IMR-90 (cell line): ENCODE results near the gene FIS1. TPM values are rescaled to one million over a fixed set of nuclear protein-coding genes. Genes with fewer than 3 reads are reported as not detected.

ENCODE experiments used
- ATAC-seq: fragments of 200-7000 bp; cut with Tn5 transposase; 2 replicates; pipeline ENCODE4 v1.9.1; 2020; ENCODE audit warnings: low read depth, mild to moderate bottlenecking, moderate library complexity
- BruUV-seq: library from RNA; stranded (reverse); fragments of 400-500 nt; replicated peaks from 2 replicates; lab custom pipeline; 2021; lab: Mats Ljungman, UMichigan
- CTCF ChIA-PET: fragments of 300-600 bp; formaldehyde crosslinking; extraction: SDS; loops from one replicate; lab custom pipeline; 2021; ENCODE audit warnings: antibody characterized with exemption; lab: Yijun Ruan, JAX
- POLR2A ChIA-PET: fragments of 300-600 bp; sonication (Branson Sonifier 250); formaldehyde crosslinking; loops from one replicate; lab custom pipeline; 2022; ENCODE audit warnings: antibody characterized with exemption; ENCODE audit not compliant: unreplicated experiment; lab: Charles Lee
- DNase-seq: peaks from one replicate; pipeline ENCODE4 v3.0.0; 2013
- H2AFZ ChIP-seq: replicated peaks from 2 replicates; pipeline ENCODE3; 2013; ENCODE audit warnings: low read length, mild to moderate bottlenecking; ENCODE audit not compliant: poor library complexity
- H2AK5ac ChIP-seq: 2 replicates; pipeline ENCODE4 v1.6.1; 2013; ENCODE audit warnings: low read depth, low read length, inconsistent platforms
- H2AK9ac ChIP-seq: replicated peaks from 2 replicates; pipeline ENCODE3; 2013; ENCODE audit warnings: mild to moderate bottlenecking, low read depth, low read length, moderate library complexity; ENCODE audit not compliant: poor library complexity
- H2BK120ac ChIP-seq: 2 replicates; pipeline ENCODE4 v1.6.1; 2013; ENCODE audit warnings: low read depth, low read length, inconsistent platforms
- H2BK15ac ChIP-seq: 3 replicates; pipeline ENCODE4 v1.6.1; 2013; ENCODE audit warnings: low read depth, low read length, inconsistent platforms
- H2BK20ac ChIP-seq: 2 replicates; pipeline ENCODE4 v1.6.1; 2013; ENCODE audit warnings: low read depth, mild to moderate bottlenecking, inconsistent platforms, low read length, moderate library complexity
- H2BK5ac ChIP-seq: 2 replicates; pipeline ENCODE4 v1.6.1; 2013; ENCODE audit warnings: mild to moderate bottlenecking, low read depth, low read length, inconsistent platforms; ENCODE audit not compliant: poor library complexity, severe bottlenecking
- H3K14ac ChIP-seq: replicated peaks from 2 replicates; pipeline ENCODE4 v1.6.1; 2013; ENCODE audit warnings: low read depth, low read length, inconsistent platforms
- H3K18ac ChIP-seq: 2 replicates; pipeline ENCODE4 v1.6.1; 2013; ENCODE audit warnings: low read depth, low read length, control low read depth
- H3K23ac ChIP-seq: 2 replicates; pipeline ENCODE4 v1.6.1; 2013; ENCODE audit warnings: low read depth, low read length, inconsistent platforms
- H3K27ac ChIP-seq: 2 replicates; pipeline ENCODE4 v1.5.1; 2013; ENCODE audit warnings: mild to moderate bottlenecking, control low read depth, low read length; ENCODE audit not compliant: insufficient read depth
- H3K27me3 ChIP-seq: 2 replicates; pipeline ENCODE4 v1.6.1; 2013; ENCODE audit warnings: low read length; ENCODE audit not compliant: control insufficient read depth, insufficient read depth
- H3K36me3 ChIP-seq: 2 replicates; pipeline ENCODE4 v1.6.1; 2013; ENCODE audit warnings: low read length, mixed read lengths; ENCODE audit not compliant: control insufficient read depth, insufficient read depth
- H3K4ac ChIP-seq: 2 replicates; pipeline ENCODE4 v1.6.1; 2013; ENCODE audit warnings: low read depth, low read length, inconsistent platforms
- H3K4me1 ChIP-seq: 2 replicates; pipeline ENCODE4 v1.6.1; 2013; ENCODE audit warnings: low read length, mixed read lengths; ENCODE audit not compliant: control insufficient read depth, insufficient read depth
- H3K4me2 ChIP-seq: 2 replicates; pipeline ENCODE4 v1.6.1; 2013; ENCODE audit warnings: low read depth, mild to moderate bottlenecking, control low read depth, low read length, moderate library complexity
- H3K4me3 ChIP-seq: 2 replicates; pipeline ENCODE4 v1.5.1; 2013; ENCODE audit warnings: low read depth, mild to moderate bottlenecking, control low read depth, low read length, moderate library complexity; ENCODE audit not compliant: insufficient read depth
- H3K56ac ChIP-seq: 2 replicates; pipeline ENCODE4 v1.6.1; 2013; ENCODE audit warnings: low read length, inconsistent platforms; ENCODE audit not compliant: insufficient read depth; ENCODE audit errors: extremely low read depth
- H3K79me1 ChIP-seq, 2 experiments: 2 replicates each; pipeline ENCODE4 v1.6.1; 2013; ENCODE audit warnings: low read length in 2 of 2, inconsistent platforms in 1 of 2, low read depth in 1 of 2
- H3K9ac ChIP-seq: 2 replicates; pipeline ENCODE4 v1.6.1; 2013; ENCODE audit warnings: low read depth, low read length, control low read depth
- H3K9me1 ChIP-seq: 2 replicates; pipeline ENCODE4 v1.6.1; 2013; ENCODE audit warnings: low read length, inconsistent platforms; ENCODE audit not compliant: insufficient read depth
- H3K9me3 ChIP-seq: 2 replicates; pipeline ENCODE4 v1.6.1; 2013; ENCODE audit warnings: low read length; ENCODE audit not compliant: control insufficient read depth, insufficient read depth
- H4K20me1 ChIP-seq: 2 replicates; pipeline ENCODE4 v1.6.1; 2013; ENCODE audit warnings: low read length, inconsistent platforms; ENCODE audit not compliant: insufficient read depth
- H4K5ac ChIP-seq: 2 replicates; pipeline ENCODE4 v1.6.1; 2013; ENCODE audit warnings: mild to moderate bottlenecking, low read depth, low read length, control low read depth
- H4K8ac ChIP-seq, 2 experiments: 2 replicates each; pipeline ENCODE4 v1.6.1; 2013; ENCODE audit warnings: low read depth in 2 of 2, low read length in 2 of 2, control low read depth in 1 of 2, inconsistent platforms in 1 of 2
- H4K91ac ChIP-seq: 2 replicates; pipeline ENCODE4 v1.6.1; 2013; ENCODE audit warnings: low read depth, low read length, inconsistent platforms; ENCODE audit not compliant: insufficient read depth
- CEBPB ChIP-seq: IDR thresholded peaks from 2 replicates; pipeline ENCODE4 v1.6.1; 2012; ENCODE audit warnings: low read depth, low read length, improper control_type of control experiment
- CHD1 ChIP-seq: IDR thresholded peaks from 2 replicates; pipeline ENCODE4 v1.6.1; 2012; ENCODE audit warnings: low read depth, low read length, improper control_type of control experiment
- FOS ChIP-seq: fragments of 150-350 bp; IDR thresholded peaks from 2 replicates; pipeline ENCODE4 v1.6.1; 2016; ENCODE audit warnings: low read depth, low read length
- MAFK ChIP-seq: IDR thresholded peaks from 2 replicates; pipeline ENCODE4 v1.6.1; 2012; ENCODE audit warnings: low read depth, low read length, improper control_type of control experiment
- MAZ ChIP-seq: IDR thresholded peaks from 2 replicates; pipeline ENCODE4 v1.6.1; 2012; ENCODE audit warnings: low read depth, mild to moderate bottlenecking, low read length, improper control_type of control experiment, moderate library complexity, borderline replicate concordance
- MXI1 ChIP-seq: IDR thresholded peaks from 2 replicates; pipeline ENCODE4 v1.6.1; 2012; ENCODE audit warnings: low read depth, mild to moderate bottlenecking, low read length, moderate library complexity, borderline replicate concordance
- POLR2A ChIP-seq: IDR thresholded peaks from 2 replicates; pipeline ENCODE4 v1.6.1; 2012; ENCODE audit warnings: mild to moderate bottlenecking, low read depth, low read length
- RAD21 ChIP-seq: IDR thresholded peaks from 2 replicates; pipeline ENCODE4 v1.6.1; 2012; ENCODE audit warnings: low read length, improper control_type of control experiment
- RCOR1 ChIP-seq: IDR thresholded peaks from 2 replicates; pipeline ENCODE4 v1.6.1; 2012; ENCODE audit warnings: mild to moderate bottlenecking, low read length, improper control_type of control experiment; ENCODE audit not compliant: insufficient replicate concordance
- RFX5 ChIP-seq: IDR thresholded peaks from 2 replicates; pipeline ENCODE4 v1.8.0; 2012; ENCODE audit warnings: low read depth, mild to moderate bottlenecking, low read length, moderate library complexity
- SMC3 ChIP-seq: fragments of 150-350 bp; IDR thresholded peaks from 2 replicates; pipeline ENCODE4 v1.6.1; 2016; ENCODE audit warnings: low read depth, mild to moderate bottlenecking, antibody characterized with exemption, low read length, moderate library complexity
- WGBS, 2 experiments: methylation state at CpG; one replicate each; pipeline versions ENCODE4 v1.1.5 to v1.1.7; 2013; ENCODE audit warnings: missing lambda C conversion rate in 2 of 2; ENCODE audit not compliant: insufficient read length in 1 of 2; ENCODE audit errors: extremely low coverage in 2 of 2; 5-methylcytosine and 5-hydroxymethylcytosine counted together
- dilution Hi-C: fragments of 300-500 bp; cut with HindIII; formaldehyde crosslinking; loops from one replicate; pipeline ENCODE4 v1.14.3; 2018; ENCODE audit warnings: low sequenced_read_pairs; ENCODE audit not compliant: unreplicated experiment
- in situ Hi-C: fragments of 300-500 bp; cut with MboI; formaldehyde crosslinking; loops from 3 replicates; pipeline ENCODE4 v1.14.3; 2019; ENCODE audit warnings: low sequenced_read_pairs, inconsistent platforms, mixed read lengths
- intact Hi-C: fragments of 100-400 bp; cut with micrococcal nuclease; formaldehyde crosslinking; loops from 2 replicates; pipeline ENCODE4 v1.10.0; 2022
- polyA plus RNA-seq, 3 experiments: library from polyadenylated mRNA; depleted of rRNA; stranded (reverse); fragments of >200 nt; gene quantifications; 2 replicates each; pipeline ENCODE4 v1.2.3, GENCODE V29; 2012; ENCODE audit warnings: low replicate concordance in 1 of 3
- total RNA-seq: library from RNA; depleted of rRNA; stranded (reverse); fragments of >200 nt; gene quantifications from 2 replicates; pipeline ENCODE4 v1.2.3, GENCODE V29; 2012
- TF ChIP-seq, protein P1 (sequence below): conservative IDR thresholded peaks from 2 replicates; pipeline ENCODE4 v1.5.1; 2012; ENCODE audit warnings: mild to moderate bottlenecking, low read depth, low read length, improper control_type of control experiment
- TF ChIP-seq, protein P2 (sequence below): fragments of 150-350 bp; IDR thresholded peaks from 2 replicates; pipeline ENCODE4 v1.6.1; 2017; ENCODE audit warnings: mild to moderate bottlenecking, antibody characterized with exemption, low read length, low read depth
- TF ChIP-seq, protein P3 (sequence below): fragments of 150-350 bp; IDR thresholded peaks from 2 replicates; pipeline ENCODE4 v1.6.1; 2016; ENCODE audit warnings: low read depth, mild to moderate bottlenecking, low read length, moderate library complexity, borderline replicate concordance

FIS1 gene
- total and polyA plus RNA-seq, 2 of the 4 experiments (the other 2 are of a cell fraction), result 293 to 489 TPM

DNA sequence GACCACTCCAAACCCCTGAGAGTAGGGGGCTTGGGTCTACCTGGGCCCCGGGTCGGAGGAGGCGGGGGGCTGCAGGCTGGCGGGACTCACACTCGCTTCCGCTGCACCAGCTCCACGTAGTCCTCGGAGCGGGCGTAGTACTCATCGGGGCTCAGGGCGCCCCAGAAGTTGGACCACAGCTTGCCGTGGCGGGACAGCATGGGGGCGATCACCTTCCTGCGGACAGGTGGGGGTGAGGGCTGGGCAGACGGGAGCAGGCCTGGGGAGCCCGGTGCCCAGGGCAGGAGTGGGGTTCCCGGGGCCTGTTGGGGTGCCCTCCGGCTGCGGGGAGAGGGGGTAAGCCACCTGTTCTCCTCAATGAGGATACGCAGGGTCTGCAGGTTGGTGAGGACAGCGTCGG is 33.4 kb downstream of the FIS1 start:
- H4K91ac ChIP-seq, result no peak overlapping the region
- no peak overlapping the region for H2AK5ac ChIP-seq
- no peak overlapping the region for H4K8ac ChIP-seq
- in situ Hi-C loops, result no loop called here
- no peak overlapping the region for H3K56ac ChIP-seq
- peaks cover 8% of the 10 kb centered on the region for H3K4me1 ChIP-seq
- no TSS peak for BruUV-seq
- no peak overlapping the region for H3K14ac ChIP-seq
- intact Hi-C loops, result no loop called here
- H3K23ac ChIP-seq, result no peak overlapping the region
- no peak overlapping the region for H2AK9ac ChIP-seq
- H2BK20ac ChIP-seq, result no peak overlapping the region
- H2BK15ac ChIP-seq, result no peak overlapping the region
- DNase-seq, result no peak
- H3K79me1 ChIP-seq, result peaks cover 4 to 18% of the 10 kb centered on the region in 2 experiments; a peak in 3 of 4 replicates
- ChIA-PET CTCF (no interaction called here), POLR2A (no interaction called here)
- H3K9me3 ChIP-seq, result no peaks in the 10 kb centered on the region
- H3K9ac ChIP-seq, result no peak overlapping the region
- TF ChIP-seq POLR2A, result no peak
- TF ChIP-seq MXI1, result no peak
- no peak for TF ChIP-seq RAD21
- no peak for TF ChIP-seq FOS
- no peak for TF ChIP-seq CEBPB
- no peak for TF ChIP-seq RFX5
- TF ChIP-seq SMC3, result no peak
- no peak for TF ChIP-seq CHD1
- TF ChIP-seq, protein P1, sequence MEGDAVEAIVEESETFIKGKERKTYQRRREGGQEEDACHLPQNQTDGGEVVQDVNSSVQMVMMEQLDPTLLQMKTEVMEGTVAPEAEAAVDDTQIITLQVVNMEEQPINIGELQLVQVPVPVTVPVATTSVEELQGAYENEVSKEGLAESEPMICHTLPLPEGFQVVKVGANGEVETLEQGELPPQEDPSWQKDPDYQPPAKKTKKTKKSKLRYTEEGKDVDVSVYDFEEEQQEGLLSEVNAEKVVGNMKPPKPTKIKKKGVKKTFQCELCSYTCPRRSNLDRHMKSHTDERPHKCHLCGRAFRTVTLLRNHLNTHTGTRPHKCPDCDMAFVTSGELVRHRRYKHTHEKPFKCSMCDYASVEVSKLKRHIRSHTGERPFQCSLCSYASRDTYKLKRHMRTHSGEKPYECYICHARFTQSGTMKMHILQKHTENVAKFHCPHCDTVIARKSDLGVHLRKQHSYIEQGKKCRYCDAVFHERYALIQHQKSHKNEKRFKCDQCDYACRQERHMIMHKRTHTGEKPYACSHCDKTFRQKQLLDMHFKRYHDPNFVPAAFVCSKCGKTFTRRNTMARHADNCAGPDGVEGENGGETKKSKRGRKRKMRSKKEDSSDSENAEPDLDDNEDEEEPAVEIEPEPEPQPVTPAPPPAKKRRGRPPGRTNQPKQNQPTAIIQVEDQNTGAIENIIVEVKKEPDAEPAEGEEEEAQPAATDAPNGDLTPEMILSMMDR, result no peak
- TF ChIP-seq RCOR1, result no peak
- no peak for TF ChIP-seq MAFK
- TF ChIP-seq, protein P2, sequence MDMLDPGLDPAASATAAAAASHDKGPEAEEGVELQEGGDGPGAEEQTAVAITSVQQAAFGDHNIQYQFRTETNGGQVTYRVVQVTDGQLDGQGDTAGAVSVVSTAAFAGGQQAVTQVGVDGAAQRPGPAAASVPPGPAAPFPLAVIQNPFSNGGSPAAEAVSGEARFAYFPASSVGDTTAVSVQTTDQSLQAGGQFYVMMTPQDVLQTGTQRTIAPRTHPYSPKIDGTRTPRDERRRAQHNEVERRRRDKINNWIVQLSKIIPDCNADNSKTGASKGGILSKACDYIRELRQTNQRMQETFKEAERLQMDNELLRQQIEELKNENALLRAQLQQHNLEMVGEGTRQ, result no peak
- no peak for TF ChIP-seq MAZ
- TF ChIP-seq, protein P3, sequence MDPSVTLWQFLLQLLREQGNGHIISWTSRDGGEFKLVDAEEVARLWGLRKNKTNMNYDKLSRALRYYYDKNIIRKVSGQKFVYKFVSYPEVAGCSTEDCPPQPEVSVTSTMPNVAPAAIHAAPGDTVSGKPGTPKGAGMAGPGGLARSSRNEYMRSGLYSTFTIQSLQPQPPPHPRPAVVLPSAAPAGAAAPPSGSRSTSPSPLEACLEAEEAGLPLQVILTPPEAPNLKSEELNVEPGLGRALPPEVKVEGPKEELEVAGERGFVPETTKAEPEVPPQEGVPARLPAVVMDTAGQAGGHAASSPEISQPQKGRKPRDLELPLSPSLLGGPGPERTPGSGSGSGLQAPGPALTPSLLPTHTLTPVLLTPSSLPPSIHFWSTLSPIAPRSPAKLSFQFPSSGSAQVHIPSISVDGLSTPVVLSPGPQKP, result no peak
- no peak overlapping the region for H4K5ac ChIP-seq
- H2AFZ ChIP-seq, result no peak overlapping the region
- peaks cover 4% of the 10 kb centered on the region for H3K9me1 ChIP-seq
- H3K27me3 ChIP-seq, result no peaks in the 10 kb centered on the region
- 96% methylated on average over 17 of the region's 24 CpGs; no CpG with 5 or more reads in 1 of the 2 experiments for WGBS, 2 experiments
- H3K18ac ChIP-seq, result no peak overlapping the region
- dilution Hi-C loops, result no loop called here
- ATAC-seq, result no peak
- peaks cover 54% of the 10 kb centered on the region for H3K36me3 ChIP-seq
- no peak overlapping the region for H3K4me2 ChIP-seq
- no peak overlapping the region for H3K4me3 ChIP-seq
- no peaks in the 10 kb centered on the region; the same call in 1 of the 2 replicates for H4K20me1 ChIP-seq
- no peak overlapping the region for H2BK120ac ChIP-seq
- no peak overlapping the region for H3K27ac ChIP-seq
- H2BK5ac ChIP-seq, result no peak overlapping the region
- no peak overlapping the region for H3K4ac ChIP-seq
